ENCODE data around the gene ATF7IP.

ATF7IP gene

DNA sequence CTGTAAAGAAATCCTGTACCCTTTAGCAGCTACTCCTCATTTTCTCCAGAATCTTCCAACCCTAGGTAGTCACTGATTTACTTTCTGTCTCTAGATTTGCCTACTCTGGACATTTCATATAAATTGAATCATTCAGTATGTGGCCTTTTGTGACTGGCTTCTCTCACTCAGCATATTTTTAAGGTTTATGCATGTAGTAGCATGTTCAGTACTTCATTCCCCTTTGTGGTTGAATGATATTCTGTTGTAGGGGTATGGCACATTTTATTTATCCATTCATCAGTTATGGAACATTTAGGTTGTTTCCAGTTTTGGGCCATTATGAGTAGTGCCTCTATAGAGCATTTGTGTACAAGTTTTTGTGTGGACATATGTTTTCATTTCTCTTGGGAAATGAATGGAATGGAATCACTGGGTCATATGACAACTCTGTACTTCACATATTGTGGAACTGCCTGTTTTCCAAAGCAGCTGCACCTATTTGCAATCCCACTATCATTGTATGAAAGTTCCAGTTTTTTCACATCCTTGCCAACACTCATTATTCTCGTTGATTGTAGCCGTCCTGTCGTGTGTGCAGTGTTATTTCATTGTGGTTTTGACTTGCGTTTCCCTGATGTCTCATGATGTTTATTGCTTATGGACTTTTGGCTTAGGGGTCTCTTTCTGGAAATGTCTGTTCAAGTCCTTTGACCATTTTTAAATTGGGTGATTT is 57.2 kb downstream of the ATF7IP start:
- ATAC-seq: no peak
- TF ChIP-seq ZFP30 (CRISPR knock-in tag; IDR thresholded peaks at IDR 0.05) (no peak), SNAI2 (CRISPR knock-in tag; IDR thresholded peaks at IDR 0.05) (no peak), PATZ1 (CRISPR knock-in tag; IDR thresholded peaks at IDR 0.05; ENCODE audit: borderline replicate concordance) (no peak), TOX (CRISPR knock-in tag; IDR thresholded peaks at IDR 0.05; ENCODE audit: borderline replicate concordance) (no peak), BACH2 (CRISPR knock-in tag; IDR thresholded peaks at IDR 0.05; ENCODE audit: borderline replicate concordance) (no peak), TCF4 (CRISPR knock-in tag; IDR thresholded peaks at IDR 0.05; ENCODE audit: borderline replicate concordance) (no peak), GLIS3 (CRISPR knock-in tag; IDR thresholded peaks at IDR 0.05) (no peak), ZFP3 (CRISPR knock-in tag; IDR thresholded peaks at IDR 0.05) (no peak), ARNTL (CRISPR knock-in tag; IDR thresholded peaks at IDR 0.05; ENCODE audit: borderline replicate concordance, low read depth) (no peak), ZNF70 (CRISPR knock-in tag; IDR thresholded peaks at IDR 0.05) (no peak), ZNF565 (CRISPR knock-in tag; conservative IDR thresholded peaks at IDR 0.05; ENCODE audit: low read depth) (no peak), ZC3H10 (CRISPR knock-in tag; IDR thresholded peaks at IDR 0.05) (no peak), ZNF8 (CRISPR knock-in tag; IDR thresholded peaks at IDR 0.05) (no peak), PPARA (CRISPR knock-in tag; IDR thresholded peaks at IDR 0.05; ENCODE audit: borderline replicate concordance) (no peak), ISL1 (CRISPR knock-in tag; IDR thresholded peaks at IDR 0.05) (no peak), RARB (CRISPR knock-in tag; IDR thresholded peaks at IDR 0.05) (no peak), CSDC2 (CRISPR knock-in tag; IDR thresholded peaks at IDR 0.05) (no peak)
- TF ChIP-seq, protein P1, sequence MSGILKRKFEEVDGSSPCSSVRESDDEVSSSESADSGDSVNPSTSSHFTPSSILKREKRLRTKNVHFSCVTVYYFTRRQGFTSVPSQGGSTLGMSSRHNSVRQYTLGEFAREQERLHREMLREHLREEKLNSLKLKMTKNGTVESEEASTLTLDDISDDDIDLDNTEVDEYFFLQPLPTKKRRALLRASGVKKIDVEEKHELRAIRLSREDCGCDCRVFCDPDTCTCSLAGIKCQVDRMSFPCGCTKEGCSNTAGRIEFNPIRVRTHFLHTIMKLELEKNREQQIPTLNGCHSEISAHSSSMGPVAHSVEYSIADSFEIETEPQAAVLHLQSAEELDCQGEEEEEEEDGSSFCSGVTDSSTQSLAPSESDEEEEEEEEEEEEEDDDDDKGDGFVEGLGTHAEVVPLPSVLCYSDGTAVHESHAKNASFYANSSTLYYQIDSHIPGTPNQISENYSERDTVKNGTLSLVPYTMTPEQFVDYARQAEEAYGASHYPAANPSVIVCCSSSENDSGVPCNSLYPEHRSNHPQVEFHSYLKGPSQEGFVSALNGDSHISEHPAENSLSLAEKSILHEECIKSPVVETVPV (CRISPR knock-in tag; IDR thresholded peaks at IDR 0.05): no peak
- TF ChIP-seq, protein P2, sequence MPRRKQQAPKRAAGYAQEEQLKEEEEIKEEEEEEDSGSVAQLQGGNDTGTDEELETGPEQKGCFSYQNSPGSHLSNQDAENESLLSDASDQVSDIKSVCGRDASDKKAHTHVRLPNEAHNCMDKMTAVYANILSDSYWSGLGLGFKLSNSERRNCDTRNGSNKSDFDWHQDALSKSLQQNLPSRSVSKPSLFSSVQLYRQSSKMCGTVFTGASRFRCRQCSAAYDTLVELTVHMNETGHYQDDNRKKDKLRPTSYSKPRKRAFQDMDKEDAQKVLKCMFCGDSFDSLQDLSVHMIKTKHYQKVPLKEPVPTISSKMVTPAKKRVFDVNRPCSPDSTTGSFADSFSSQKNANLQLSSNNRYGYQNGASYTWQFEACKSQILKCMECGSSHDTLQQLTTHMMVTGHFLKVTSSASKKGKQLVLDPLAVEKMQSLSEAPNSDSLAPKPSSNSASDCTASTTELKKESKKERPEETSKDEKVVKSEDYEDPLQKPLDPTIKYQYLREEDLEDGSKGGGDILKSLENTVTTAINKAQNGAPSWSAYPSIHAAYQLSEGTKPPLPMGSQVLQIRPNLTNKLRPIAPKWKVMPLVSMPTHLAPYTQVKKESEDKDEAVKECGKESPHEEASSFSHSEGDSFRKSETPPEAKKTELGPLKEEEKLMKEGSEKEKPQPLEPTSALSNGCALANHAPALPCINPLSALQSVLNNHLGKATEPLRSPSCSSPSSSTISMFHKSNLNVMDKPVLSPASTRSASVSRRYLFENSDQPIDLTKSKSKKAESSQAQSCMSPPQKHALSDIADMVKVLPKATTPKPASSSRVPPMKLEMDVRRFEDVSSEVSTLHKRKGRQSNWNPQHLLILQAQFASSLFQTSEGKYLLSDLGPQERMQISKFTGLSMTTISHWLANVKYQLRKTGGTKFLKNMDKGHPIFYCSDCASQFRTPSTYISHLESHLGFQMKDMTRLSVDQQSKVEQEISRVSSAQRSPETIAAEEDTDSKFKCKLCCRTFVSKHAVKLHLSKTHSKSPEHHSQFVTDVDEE (CRISPR knock-in tag; IDR thresholded peaks at IDR 0.05): no peak
- TF ChIP-seq, protein P3, sequence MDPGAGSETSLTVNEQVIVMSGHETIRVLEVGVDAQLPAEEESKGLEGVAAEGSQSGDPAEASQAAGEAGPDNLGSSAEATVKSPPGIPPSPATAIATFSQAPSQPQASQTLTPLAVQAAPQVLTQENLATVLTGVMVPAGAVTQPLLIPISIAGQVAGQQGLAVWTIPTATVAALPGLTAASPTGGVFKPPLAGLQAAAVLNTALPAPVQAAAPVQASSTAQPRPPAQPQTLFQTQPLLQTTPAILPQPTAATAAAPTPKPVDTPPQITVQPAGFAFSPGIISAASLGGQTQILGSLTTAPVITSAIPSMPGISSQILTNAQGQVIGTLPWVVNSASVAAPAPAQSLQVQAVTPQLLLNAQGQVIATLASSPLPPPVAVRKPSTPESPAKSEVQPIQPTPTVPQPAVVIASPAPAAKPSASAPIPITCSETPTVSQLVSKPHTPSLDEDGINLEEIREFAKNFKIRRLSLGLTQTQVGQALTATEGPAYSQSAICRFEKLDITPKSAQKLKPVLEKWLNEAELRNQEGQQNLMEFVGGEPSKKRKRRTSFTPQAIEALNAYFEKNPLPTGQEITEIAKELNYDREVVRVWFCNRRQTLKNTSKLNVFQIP (CRISPR knock-in tag; IDR thresholded peaks at IDR 0.05; ENCODE audit: borderline replicate concordance, low read depth): no peak

DNA sequence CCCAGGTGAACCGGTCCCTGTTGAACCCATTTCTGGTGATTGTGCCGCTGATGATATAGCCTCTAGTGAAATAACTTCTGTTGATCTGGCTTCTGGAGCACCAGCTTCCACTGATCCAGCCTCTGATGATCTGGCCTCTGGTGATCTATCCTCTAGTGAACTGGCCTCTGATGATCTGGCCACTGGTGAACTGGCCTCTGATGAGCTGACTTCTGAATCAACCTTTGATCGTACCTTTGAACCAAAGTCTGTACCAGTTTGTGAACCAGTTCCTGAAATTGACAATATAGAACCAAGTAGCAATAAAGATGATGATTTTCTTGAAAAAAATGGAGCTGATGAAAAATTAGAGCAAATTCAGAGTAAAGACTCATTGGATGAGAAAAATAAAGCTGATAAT is 59.1 kb downstream of the ATF7IP start:
- TF ChIP-seq ZFP30 (CRISPR knock-in tag; IDR thresholded peaks at IDR 0.05): no peak
- TF ChIP-seq GLIS3 (CRISPR knock-in tag; IDR thresholded peaks at IDR 0.05): no peak
- no peak for TF ChIP-seq ZNF70 (CRISPR knock-in tag; IDR thresholded peaks at IDR 0.05)
- no peak for TF ChIP-seq ISL1 (CRISPR knock-in tag; IDR thresholded peaks at IDR 0.05)
- no peak for TF ChIP-seq TOX (CRISPR knock-in tag; IDR thresholded peaks at IDR 0.05; ENCODE audit: borderline replicate concordance)
- no peak for TF ChIP-seq SNAI2 (CRISPR knock-in tag; IDR thresholded peaks at IDR 0.05)
- TF ChIP-seq, protein P3 (CRISPR knock-in tag; IDR thresholded peaks at IDR 0.05; ENCODE audit: borderline replicate concordance, low read depth): no peak
- TF ChIP-seq OSR1 (CRISPR knock-in tag; IDR thresholded peaks at IDR 0.05): no peak
- no peak for TF ChIP-seq PATZ1 (CRISPR knock-in tag; IDR thresholded peaks at IDR 0.05; ENCODE audit: borderline replicate concordance)
- TF ChIP-seq ARNTL (CRISPR knock-in tag; IDR thresholded peaks at IDR 0.05; ENCODE audit: borderline replicate concordance, low read depth): no peak
- TF ChIP-seq, protein P2 (CRISPR knock-in tag; IDR thresholded peaks at IDR 0.05): no peak
- TF ChIP-seq ZC3H10 (CRISPR knock-in tag; IDR thresholded peaks at IDR 0.05): no peak
- TF ChIP-seq ZNF8 (CRISPR knock-in tag; IDR thresholded peaks at IDR 0.05): no peak
- TF ChIP-seq PPARA (CRISPR knock-in tag; IDR thresholded peaks at IDR 0.05; ENCODE audit: borderline replicate concordance): no peak
- no peak for TF ChIP-seq CSDC2 (CRISPR knock-in tag; IDR thresholded peaks at IDR 0.05)
- TF ChIP-seq RARB (CRISPR knock-in tag; IDR thresholded peaks at IDR 0.05): no peak
- ATAC-seq: no peak

Measured in SK-N-SH treated with all-trans-retinoic acid at 6 μM for 48 hours (cell line).